H1 (cell line): Measurements from ENCODE around the gene ATP5ME. TPM values are rescaled to one million over a fixed set of nuclear protein-coding genes. Genes with fewer than 3 reads are reported as not detected.

Source experiments
- CTCF ChIA-PET: fragments of 300-600 bp; sonication (Branson Sonifier 250); formaldehyde crosslinking; loops from one replicate; lab custom pipeline; 2021; ENCODE audit not compliant: partially characterized antibody; lab: Charles Lee
- POLR2A ChIA-PET: fragments of 300-600 bp; sonication (Branson Sonifier 250); formaldehyde crosslinking; loops from one replicate; lab custom pipeline; 2021; ENCODE audit warnings: inconsistent platforms; ENCODE audit not compliant: partially characterized antibody; lab: Charles Lee
- DNase-seq, 2 experiments: peaks; one replicate each; pipeline versions ENCODE4 v3.0.0 to v3.0.0-alpha.2; 2010 to 2022; ENCODE audit warnings: low spot score in 2 of 2, low read depth in 1 of 2, mixed read lengths in 1 of 2
- FAIRE-seq: peaks from 2 replicates; lab custom pipeline; 2011; peaks lifted over from hg19 to GRCh38; lab: Jason Lieb, UNC
- H2AFZ ChIP-seq: 2 replicates; pipeline ENCODE4 v1.8.1; 2012; ENCODE audit warnings: low read length, inconsistent platforms
- H2AK5ac ChIP-seq: 2 replicates; pipeline ENCODE4 v1.6.1; 2013; ENCODE audit warnings: low read depth, low read length
- H2BK120ac ChIP-seq: replicated peaks from 2 replicates; pipeline ENCODE3; 2013; ENCODE audit warnings: low read depth, low read length, inconsistent platforms
- H2BK12ac ChIP-seq: 2 replicates; pipeline ENCODE4 v1.6.1; 2013; ENCODE audit warnings: low read depth, low read length
- H2BK15ac ChIP-seq: 2 replicates; pipeline ENCODE4 v1.6.1; 2013; ENCODE audit warnings: low read length
- H2BK20ac ChIP-seq: 2 replicates; pipeline ENCODE4 v1.6.1; 2013; ENCODE audit warnings: low read length
- H2BK5ac ChIP-seq: 2 replicates; pipeline ENCODE4 v1.6.1; 2013; ENCODE audit warnings: low read depth, low read length
- H3K14ac ChIP-seq: 2 replicates; pipeline ENCODE4 v1.6.1; 2013; ENCODE audit warnings: inconsistent platforms; ENCODE audit not compliant: insufficient read length
- H3K18ac ChIP-seq: 2 replicates; pipeline ENCODE4 v1.6.1; 2013; ENCODE audit warnings: low read length; ENCODE audit errors: extremely low read depth
- H3K23ac ChIP-seq: 2 replicates; pipeline ENCODE4 v1.6.1; 2013; ENCODE audit warnings: inconsistent platforms; ENCODE audit not compliant: insufficient read length
- H3K23me2 ChIP-seq: 2 replicates; pipeline ENCODE4 v1.6.1; 2013; ENCODE audit warnings: low read depth, low read length
- H3K27ac ChIP-seq: 2 replicates; pipeline ENCODE4 v1.6.1; 2011; ENCODE audit warnings: low read depth, low read length, inconsistent platforms
- H3K27me3 ChIP-seq, 4 experiments: replicated peaks in 1 of 4; 1 replicate in 1 of 4; 2 replicates in 3 of 4; pipeline versions ENCODE4 v1.6.1 to v1.8.1; 2011 to 2013; ENCODE audit warnings: low read length in 3 of 4, mild to moderate bottlenecking in 3 of 4, inconsistent platforms in 2 of 4, mixed read lengths in 2 of 4, moderate library complexity in 1 of 4; ENCODE audit not compliant: control insufficient read depth in 3 of 4, insufficient read depth in 3 of 4; ENCODE audit errors: extremely low read depth in 1 of 4
- H3K36me3 ChIP-seq, 4 experiments: 2 replicates each; pipeline versions ENCODE4 v1.6.1 to v1.8.1; 2011 to 2013; ENCODE audit warnings: mild to moderate bottlenecking in 4 of 4, low read length in 3 of 4, moderate library complexity in 2 of 4, control low read depth in 1 of 4, inconsistent platforms in 1 of 4; ENCODE audit not compliant: insufficient read depth in 4 of 4, control insufficient read depth in 2 of 4
- H3K4ac ChIP-seq: replicated peaks from 2 replicates; pipeline ENCODE3; 2013; ENCODE audit warnings: low read length, low read depth, mixed read lengths, inconsistent platforms; ENCODE audit not compliant: insufficient read length
- H3K4me1 ChIP-seq, 4 experiments: replicated peaks in 1 of 4; 1 replicate in 1 of 4; 2 replicates in 3 of 4; pipeline versions ENCODE4 v1.6.1 to v1.8.1; 2011 to 2013; ENCODE audit warnings: low read length in 3 of 4, inconsistent platforms in 2 of 4, mixed read lengths in 1 of 4; ENCODE audit not compliant: insufficient read depth in 4 of 4, control insufficient read depth in 3 of 4
- H3K4me2 ChIP-seq, 2 experiments: 2 replicates each; pipeline versions ENCODE4 v1.6.1 to v1.8.1; 2011 to 2013; ENCODE audit warnings: low read depth in 2 of 2, low read length in 2 of 2, control low read depth in 1 of 2, inconsistent platforms in 1 of 2, mild to moderate bottlenecking in 1 of 2; ENCODE audit not compliant: insufficient read depth in 1 of 2
- H3K4me3 ChIP-seq, 4 experiments: fragments of 200-600, 300-600 bp in 1 of 4; sonication (generic), shearing (Covaris generic), sonication (Bioruptor Twin) in 1 of 4; 2 replicates each; pipeline versions ENCODE4 v1.5.1 to v1.8.1; 2011 to 2016; ENCODE audit warnings: low read length in 4 of 4, low read depth in 3 of 4, control low read depth in 2 of 4, inconsistent platforms in 2 of 4, mild to moderate bottlenecking in 2 of 4, mixed read lengths in 1 of 4, moderate library complexity in 1 of 4; ENCODE audit not compliant: insufficient read depth in 2 of 4; ENCODE audit errors: extremely low read depth in 1 of 4
- H3K56ac ChIP-seq: replicated peaks from 2 replicates; pipeline ENCODE3; 2013; ENCODE audit warnings: low read depth, mild to moderate bottlenecking, mixed read lengths, low read length, inconsistent platforms; ENCODE audit not compliant: insufficient read length
- H3K79me1 ChIP-seq: 2 replicates; pipeline ENCODE4 v1.6.1; 2013; ENCODE audit warnings: low read depth, low read length, control low read depth
- H3K79me2 ChIP-seq, 2 experiments: 2 replicates each; pipeline versions ENCODE4 v1.6.1 to v1.8.1; 2012 to 2013; ENCODE audit warnings: low read length in 2 of 2, mild to moderate bottlenecking in 2 of 2, inconsistent platforms in 1 of 2; ENCODE audit not compliant: insufficient read depth in 2 of 2, control insufficient read depth in 1 of 2
- H3K9ac ChIP-seq, 4 experiments: replicated peaks in 1 of 4; 1 replicate in 1 of 4; 2 replicates in 3 of 4; pipeline versions ENCODE4 v1.6.1 to v1.8.1; 2011 to 2013; ENCODE audit warnings: low read depth in 3 of 4, low read length in 3 of 4, control low read depth in 2 of 4, mild to moderate bottlenecking in 2 of 4, moderate library complexity in 2 of 4, inconsistent platforms in 1 of 4; ENCODE audit errors: extremely low read depth in 1 of 4
- H3K9me3 ChIP-seq, 2 experiments: 2 replicates each; pipeline versions ENCODE4 v1.6.1 to v1.8.1; 2012 to 2013; ENCODE audit warnings: mild to moderate bottlenecking in 2 of 2, moderate library complexity in 2 of 2, control low read depth in 1 of 2, inconsistent platforms in 1 of 2, low read depth in 1 of 2, low read length in 1 of 2, mixed read lengths in 1 of 2; ENCODE audit not compliant: insufficient read depth in 2 of 2
- H4K20me1 ChIP-seq, 2 experiments: replicated peaks in 1 of 2; 2 replicates each; pipeline versions ENCODE3 to v1.8.1; 2011 to 2013; ENCODE audit warnings: inconsistent platforms in 2 of 2, low read length in 2 of 2, mild to moderate bottlenecking in 1 of 2; ENCODE audit not compliant: insufficient read depth in 2 of 2, control insufficient read depth in 1 of 2
- H4K5ac ChIP-seq: 2 replicates; pipeline ENCODE4 v1.6.1; 2013; ENCODE audit warnings: low read length, low read depth, mixed read lengths, inconsistent platforms; ENCODE audit not compliant: insufficient read length
- H4K8ac ChIP-seq: 2 replicates; pipeline ENCODE4 v1.8.0; 2013; ENCODE audit warnings: mild to moderate bottlenecking, moderate library complexity, low read length, inconsistent platforms; ENCODE audit not compliant: insufficient read depth; ENCODE audit errors: extremely low read depth
- H4K91ac ChIP-seq: replicated peaks from 2 replicates; pipeline ENCODE3; 2013; ENCODE audit warnings: low read length, mixed read lengths, inconsistent platforms; ENCODE audit not compliant: insufficient read length
- SP1 ChIP-seq: IDR thresholded peaks from 2 replicates; pipeline ENCODE4 v1.6.1; 2011; ENCODE audit warnings: low read depth, low read length
- WGBS, 2 experiments: shearing (Covaris generic) in 1 of 2; methylation state at CpG; one replicate each; pipeline versions ENCODE4 v1.1.6 to v1.1.7; 2013 to 2015; ENCODE audit warnings: low lambda C conversion rate in 2 of 2, mixed read lengths in 2 of 2, inconsistent platforms in 1 of 2, low coverage in 1 of 2, missing lambda C conversion rate in 1 of 2; ENCODE audit not compliant: insufficient replicate concordance in 2 of 2, insufficient coverage in 1 of 2, insufficient read length in 1 of 2; ENCODE audit errors: extremely low coverage in 1 of 2, missing lambda C conversion rate in 1 of 2; 5-methylcytosine and 5-hydroxymethylcytosine counted together
- polyA plus RNA-seq, 7 experiments: library from polyadenylated mRNA; depleted of rRNA in 3 of 7; stranded (reverse) in 5 of 7; unstranded in 2 of 7; fragments of >200 nt in 5 of 7; fragments of 200-250 nt in 2 of 7; gene quantifications; 1 replicate in 5 of 7; 2 replicates in 1 of 7; 4 replicates in 1 of 7; pipeline versions ENCODE4 v1.2.1 to v1.2.3, GENCODE V29; 2011 to 2013; ENCODE audit warnings: missing spikeins in 2 of 7, mixed read lengths in 2 of 7
- total RNA-seq: library from RNA; stranded (reverse); fragmentation: NEBNext Ultra II Directional; extraction: Animal tissue kit (Norgen Biotek cat#: 25700); gene quantifications from 2 replicates; pipeline ENCODE4 v1.2.1, GENCODE V29; 2021
- TF ChIP-seq, protein P1 (sequence below), 3 experiments: IDR thresholded peaks; 1 replicate in 2 of 3; 2 replicates in 1 of 3; pipeline versions ENCODE4 v1.5.1 to v1.6.1; 2011; ENCODE audit warnings: low read length in 3 of 3, mild to moderate bottlenecking in 3 of 3, inconsistent platforms in 2 of 3, low read depth in 1 of 3, moderate library complexity in 1 of 3; ENCODE audit not compliant: insufficient read depth in 1 of 3; ENCODE audit errors: control extremely low read depth in 1 of 3

The ATP5ME gene
- total and polyA plus RNA-seq, 2 of the 8 experiments (the other 6 are each of a cell fraction or from before 2014, with no cell fraction given) = 375 to 450 TPM

GRCh38 chr4:686413-687040 is 12.5 kb upstream of the ATP5ME start:
- no peak overlapping the region for H2AFZ ChIP-seq
- no peak overlapping the region for H2BK12ac ChIP-seq
- CTCF ChIA-PET = interaction anchor here (0.7 to 5.7 kb wide), 9 partner anchors 9 to 93 kb away, joined by 3 to 65 read pairs (median 4); no protein-coding TSS in a partner anchor
- DNase-seq (no peak), FAIRE-seq (no peak)
- no peaks in the 10 kb centered on the region for H3K9me3 ChIP-seq
- H2BK15ac ChIP-seq = no peak overlapping the region
- no peak overlapping the region for H2BK20ac ChIP-seq
- H3K79me2 ChIP-seq = no peaks in the 10 kb centered on the region
- TF ChIP-seq SP1 = no peak
- TF ChIP-seq, protein P1, sequence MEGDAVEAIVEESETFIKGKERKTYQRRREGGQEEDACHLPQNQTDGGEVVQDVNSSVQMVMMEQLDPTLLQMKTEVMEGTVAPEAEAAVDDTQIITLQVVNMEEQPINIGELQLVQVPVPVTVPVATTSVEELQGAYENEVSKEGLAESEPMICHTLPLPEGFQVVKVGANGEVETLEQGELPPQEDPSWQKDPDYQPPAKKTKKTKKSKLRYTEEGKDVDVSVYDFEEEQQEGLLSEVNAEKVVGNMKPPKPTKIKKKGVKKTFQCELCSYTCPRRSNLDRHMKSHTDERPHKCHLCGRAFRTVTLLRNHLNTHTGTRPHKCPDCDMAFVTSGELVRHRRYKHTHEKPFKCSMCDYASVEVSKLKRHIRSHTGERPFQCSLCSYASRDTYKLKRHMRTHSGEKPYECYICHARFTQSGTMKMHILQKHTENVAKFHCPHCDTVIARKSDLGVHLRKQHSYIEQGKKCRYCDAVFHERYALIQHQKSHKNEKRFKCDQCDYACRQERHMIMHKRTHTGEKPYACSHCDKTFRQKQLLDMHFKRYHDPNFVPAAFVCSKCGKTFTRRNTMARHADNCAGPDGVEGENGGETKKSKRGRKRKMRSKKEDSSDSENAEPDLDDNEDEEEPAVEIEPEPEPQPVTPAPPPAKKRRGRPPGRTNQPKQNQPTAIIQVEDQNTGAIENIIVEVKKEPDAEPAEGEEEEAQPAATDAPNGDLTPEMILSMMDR (IDR thresholded peaks at IDR 0.05; ENCODE audit: control extremely low read depth in 1 of 3, insufficient read depth in 1 of 3, low read depth in 1 of 3, low read length in 3 of 3) = peak in 1 of 3 experiments; percentile 8; a peak in 1 of 4 replicates
- no peaks in the 10 kb centered on the region for H3K79me1 ChIP-seq
- no peak overlapping the region for H2BK120ac ChIP-seq
- H3K27me3 ChIP-seq = peaks cover 0 to 4% (median 0%) of the 10 kb centered on the region in 4 experiments; a peak in 1 of 7 replicates
- H4K5ac ChIP-seq = no peak overlapping the region
- H4K8ac ChIP-seq = peak overlapping the region; percentile 57; the same call in 1 of the 2 replicates
- no peak overlapping the region for H4K91ac ChIP-seq
- no peak overlapping the region for H3K9ac ChIP-seq
- H3K4me2 ChIP-seq = no peak overlapping the region
- H3K56ac ChIP-seq = no peak overlapping the region
- H3K4me1 ChIP-seq = peaks cover 0 to 24% (median 18%) of the 10 kb centered on the region in 4 experiments; a peak in 6 of 7 replicates
- no peak overlapping the region for H3K27ac ChIP-seq
- 93% methylated on average over 24 of the region's 31 CpGs; no CpG with 5 or more reads in 1 of the 2 experiments for WGBS, 2 experiments
- POLR2A ChIA-PET = interaction anchor here (0.7 to 6.3 kb wide), 9 partner anchors 11 to 25 kb away, joined by 3 to 34 read pairs (median 4); partner anchors contain the start of genes ATP5ME and MYL5
- peaks cover 0 to 9% of the 10 kb centered on the region in 2 experiments for H4K20me1 ChIP-seq
- H3K4me3 ChIP-seq = no peak overlapping the region
- no peak overlapping the region for H3K18ac ChIP-seq
- no peaks in the 10 kb centered on the region for H3K36me3 ChIP-seq
- H2AK5ac ChIP-seq = no peak overlapping the region
- H3K14ac ChIP-seq = no peak overlapping the region
- H3K23me2 ChIP-seq = peaks cover 6% of the 10 kb centered on the region; the same call in 1 of the 2 replicates
- 0 out of 2 replicates have a peak overlapping the region, but pooled peaks have one; percentile 60 for H2BK5ac ChIP-seq
- no peak overlapping the region for H3K4ac ChIP-seq
- no peak overlapping the region for H3K23ac ChIP-seq
